CD1c-positive myeloid dendritic cell (primary cell): ENCODE results near the gene CYP3A4.
"Not testable (repeated sequence)": the region's sequence is repeated elsewhere in the genome, so short reads cannot be mapped to it uniquely, and the experiment has no call there.

Experiments
- DNase-seq: peaks from one replicate; pipeline ENCODE4 v3.0.0-alpha.2; 2016; ENCODE audit errors: extremely low spot score

Gene CYP3A4

DNA sequence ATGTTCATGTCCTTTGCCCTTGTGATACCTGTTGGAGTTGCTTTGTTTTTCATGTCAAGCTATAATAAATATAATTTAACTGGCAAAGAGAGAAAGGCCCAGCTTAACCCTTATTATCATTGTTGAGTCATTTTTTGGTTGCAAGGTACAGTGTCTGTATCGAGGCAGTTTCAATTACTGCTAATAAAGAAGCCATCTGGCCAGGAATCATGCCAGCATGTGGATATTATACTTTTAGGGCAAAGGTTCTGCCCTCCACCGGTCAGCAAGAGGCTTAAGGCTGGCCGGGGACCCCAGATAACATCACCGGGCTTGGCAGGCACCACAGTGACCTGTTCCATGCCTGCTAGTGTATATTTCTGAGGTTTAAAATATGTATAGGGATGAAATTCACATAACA, 9.0 kb upstream of the CYP3A4 start:
- no peak for DNase-seq

DNA sequence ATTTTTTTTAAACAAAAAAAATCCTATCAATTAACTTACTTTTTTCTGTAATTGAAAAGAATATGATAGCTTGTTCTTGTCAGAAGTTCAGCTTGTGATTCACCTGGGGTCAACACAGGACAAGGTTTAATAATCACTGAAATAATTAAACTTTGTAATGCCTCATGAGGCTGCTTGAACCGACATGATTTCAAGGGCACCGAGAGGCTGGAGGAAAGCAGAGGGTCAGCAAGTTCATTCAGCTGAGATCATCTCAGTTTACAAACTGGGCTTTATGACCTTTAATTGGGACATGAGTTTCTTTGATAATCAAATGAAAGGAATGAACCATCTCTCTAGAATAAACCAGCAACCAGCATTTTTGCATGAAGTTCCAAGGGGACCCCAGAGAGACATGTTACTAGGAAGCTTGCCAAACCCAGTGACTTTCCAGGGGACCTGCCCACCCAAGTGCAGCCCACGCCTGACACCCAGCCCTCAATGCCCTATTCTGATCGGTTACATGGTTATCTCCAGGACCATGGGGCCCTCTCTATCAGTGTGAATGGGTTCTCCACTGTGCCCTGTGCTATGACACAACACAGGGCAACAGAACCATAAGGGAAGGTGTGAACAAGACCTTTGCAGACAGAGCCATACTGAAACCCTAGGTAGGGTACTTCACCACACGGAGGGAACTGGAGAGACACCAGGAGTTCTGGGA, 7.8 kb upstream of the CYP3A4 start:
- DNase-seq, result no peak

DNA sequence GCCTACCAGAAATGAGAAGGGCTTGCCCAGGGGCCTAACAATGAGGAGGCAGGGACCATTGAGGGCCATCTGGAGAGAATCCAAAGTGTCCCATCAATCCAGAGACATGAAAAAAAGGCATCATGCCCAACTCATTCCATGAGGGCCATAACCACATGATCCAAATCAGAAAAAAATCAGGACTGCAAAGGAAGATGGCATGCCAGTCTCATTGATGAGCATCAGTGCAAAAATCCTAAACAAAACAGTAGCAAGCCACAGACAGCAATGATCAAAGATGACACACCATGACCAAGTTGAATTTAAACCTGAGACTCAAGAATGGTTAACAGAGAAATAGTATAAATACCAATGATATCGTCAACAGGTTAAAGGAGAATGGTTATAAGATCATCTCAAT, 7.0 kb upstream of the CYP3A4 start:
- no peak for DNase-seq

DNA sequence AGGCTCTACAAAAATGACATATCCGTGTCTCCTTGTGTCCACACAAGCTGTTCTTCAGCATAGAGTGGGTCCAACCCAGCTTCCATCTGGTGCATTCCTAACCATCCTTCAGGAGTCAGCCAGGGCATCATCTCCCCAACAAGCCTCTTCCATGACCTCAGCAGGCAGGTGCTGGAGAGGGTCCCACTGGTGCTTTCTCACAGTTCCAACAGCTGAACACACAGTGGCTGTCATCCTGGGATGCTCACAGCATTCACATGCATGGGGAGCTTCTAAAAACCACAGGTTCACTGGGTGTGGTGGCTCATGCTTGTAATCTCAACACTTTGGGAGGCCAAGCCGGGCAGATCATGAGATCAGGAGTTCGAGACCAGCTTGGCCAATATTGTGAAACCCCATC, 6.4 kb upstream of the CYP3A4 start:
- no peak for DNase-seq

DNA sequence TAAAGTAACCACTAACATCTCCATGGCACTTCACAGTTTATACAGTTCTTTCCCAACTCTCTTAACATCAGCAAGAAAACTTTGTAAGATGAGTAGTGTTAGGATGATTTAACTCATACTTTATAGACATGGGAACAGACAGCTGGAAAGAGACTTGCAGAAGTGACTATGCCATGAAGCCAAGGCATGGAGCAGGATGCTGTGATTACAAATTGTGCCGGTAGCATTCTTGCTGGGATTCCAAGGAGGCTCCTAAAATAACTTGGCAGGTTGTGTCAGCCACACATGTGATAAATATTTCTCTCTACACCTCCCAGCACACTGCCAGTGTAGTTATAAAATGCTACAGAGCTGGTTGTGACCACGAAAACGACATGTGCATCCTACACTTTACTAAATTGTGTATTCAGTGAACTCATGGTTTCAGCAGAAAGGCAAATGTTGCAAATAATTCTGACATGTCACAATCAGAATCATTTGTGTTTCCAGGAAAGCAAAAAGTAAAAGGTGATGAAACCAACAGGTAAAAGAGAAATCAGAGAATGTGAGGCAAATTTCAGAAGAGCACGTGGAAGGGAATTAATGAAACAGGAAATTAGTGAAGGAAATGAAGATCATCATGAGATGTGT, 5.6 kb upstream of the CYP3A4 start:
- DNase-seq, result no peak

DNA sequence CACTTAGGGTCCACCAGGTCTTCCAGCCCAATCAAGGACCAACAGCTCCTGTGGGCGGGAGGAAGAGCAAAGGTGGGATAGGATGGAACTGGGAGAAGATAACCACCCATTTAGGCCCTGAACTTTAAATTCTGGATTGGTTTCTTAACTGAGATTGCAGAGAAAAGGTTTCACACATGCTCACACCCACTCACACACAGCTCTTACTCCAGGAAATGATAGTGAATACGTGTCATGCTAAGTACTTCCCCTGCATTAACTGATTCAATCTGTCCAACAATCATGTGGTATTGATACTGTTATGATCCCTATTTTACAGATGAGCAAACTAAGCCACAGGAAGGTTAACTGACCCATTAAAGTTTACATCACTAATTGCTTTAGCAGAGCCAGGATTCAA, 4.6 kb upstream of the CYP3A4 start:
- peak; percentile 4 for DNase-seq

DNA sequence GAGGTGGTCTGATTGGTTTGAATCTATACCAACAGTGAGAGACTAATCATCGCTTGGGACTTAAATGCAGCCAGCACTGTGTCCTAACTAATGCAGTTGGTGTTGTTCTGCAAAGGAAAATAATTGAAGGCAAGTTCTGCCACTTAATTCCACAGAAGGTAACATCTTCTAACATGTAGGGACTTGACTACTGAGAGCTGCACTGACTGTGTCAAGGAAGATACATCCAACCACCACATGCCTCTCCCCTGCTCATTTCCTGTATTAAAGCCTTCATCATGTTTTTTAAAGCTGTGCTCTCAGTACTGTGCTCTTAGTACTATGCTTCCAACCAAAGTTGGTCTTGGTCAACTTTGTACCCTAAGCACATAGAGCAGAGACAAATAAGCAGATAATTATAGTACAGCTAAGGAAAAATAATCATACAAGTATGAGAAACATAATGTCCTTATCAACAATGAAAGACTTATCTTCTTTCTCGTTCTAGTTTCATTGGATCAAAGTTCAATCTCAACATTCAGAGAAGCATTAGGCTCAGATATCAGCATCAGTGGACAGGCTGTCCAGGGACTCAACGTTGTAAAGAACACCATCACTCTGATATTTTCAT, 2.8 kb upstream of the CYP3A4 start:
- no peak for DNase-seq

DNA sequence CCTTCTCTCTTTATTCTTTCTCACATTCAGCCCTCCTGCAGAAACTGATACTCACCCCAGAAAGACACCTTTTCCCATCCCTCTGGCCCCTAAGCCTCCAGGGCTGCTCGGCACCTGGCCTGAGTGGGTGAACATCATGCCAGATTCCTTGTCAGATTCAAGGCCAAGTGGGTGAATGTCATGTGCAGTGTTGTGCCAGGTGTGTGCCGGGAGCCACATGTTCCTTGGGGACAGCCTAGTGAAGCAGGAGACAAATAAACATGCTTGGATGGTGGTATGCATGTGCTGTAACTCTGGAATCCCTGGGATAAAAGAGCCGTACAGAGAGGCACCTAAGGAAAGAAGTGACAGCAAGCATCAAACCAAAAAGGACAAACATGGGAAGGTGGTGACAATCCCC, 1.7 kb upstream of the CYP3A4 start:
- DNase-seq, result not testable (repeated sequence)

DNA sequence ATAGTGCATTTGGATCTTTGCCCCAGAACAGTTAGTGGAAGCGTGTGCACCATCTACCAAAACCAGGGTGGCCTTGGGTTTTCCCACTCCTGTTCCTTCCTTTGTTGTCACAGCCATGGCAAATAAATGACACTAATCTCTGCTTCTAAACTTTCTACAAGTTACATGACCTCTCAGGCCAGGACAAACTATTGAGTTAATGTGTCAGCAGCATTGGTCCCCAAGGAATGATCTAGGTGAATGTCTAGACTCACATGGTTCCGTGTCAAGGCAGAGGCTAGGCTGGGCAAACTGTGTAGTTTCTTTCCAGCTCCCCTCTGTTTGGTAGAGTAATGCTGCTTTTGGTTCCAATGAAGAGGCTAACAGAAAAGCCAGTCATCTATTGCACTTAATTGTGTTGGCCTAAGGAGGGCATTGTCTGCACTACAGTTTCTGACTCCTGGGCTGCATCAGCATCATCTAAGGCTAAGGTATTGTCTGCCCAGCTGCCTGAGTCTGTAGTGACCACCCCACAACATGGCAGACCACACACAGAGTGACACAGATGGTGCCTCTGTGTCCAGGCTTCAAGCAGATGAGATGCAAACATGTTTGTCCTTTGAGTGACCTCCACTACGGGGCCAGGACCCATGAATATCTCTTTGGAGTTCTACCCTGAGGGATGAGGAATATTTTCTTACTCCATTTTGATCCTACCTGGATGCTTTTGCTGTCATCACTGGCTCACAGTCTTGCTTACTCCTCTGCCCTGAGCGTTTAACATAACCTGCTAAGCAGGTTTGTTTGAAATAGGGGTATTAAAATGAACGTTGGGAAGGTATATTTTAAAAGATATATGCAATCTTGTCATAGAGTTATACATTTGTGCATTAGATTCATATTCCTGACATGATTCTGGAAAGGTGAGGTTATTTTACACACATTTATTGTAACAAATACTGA, 1.7 kb downstream of the CYP3A4 start:
- DNase-seq, result no peak

DNA sequence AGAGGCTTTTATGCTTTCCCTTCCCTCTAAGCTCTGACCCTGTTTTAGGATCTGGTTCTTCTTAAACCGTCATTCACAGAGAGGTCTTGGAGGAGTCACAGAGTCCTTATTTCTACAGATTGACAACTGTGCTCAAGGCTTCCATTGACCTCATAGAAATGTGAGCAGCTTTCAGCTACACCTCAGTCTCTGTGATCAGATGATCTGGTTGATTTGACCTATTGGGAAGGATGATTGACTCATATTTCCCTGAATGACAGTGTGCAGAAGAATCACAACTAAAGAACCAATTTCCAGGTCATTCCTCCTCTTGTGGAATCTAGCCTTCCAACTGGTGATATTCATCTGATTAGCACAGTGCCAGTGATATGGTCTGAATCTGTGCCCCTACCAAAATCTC, 3.4 kb downstream of the CYP3A4 start:
- no peak for DNase-seq

DNA sequence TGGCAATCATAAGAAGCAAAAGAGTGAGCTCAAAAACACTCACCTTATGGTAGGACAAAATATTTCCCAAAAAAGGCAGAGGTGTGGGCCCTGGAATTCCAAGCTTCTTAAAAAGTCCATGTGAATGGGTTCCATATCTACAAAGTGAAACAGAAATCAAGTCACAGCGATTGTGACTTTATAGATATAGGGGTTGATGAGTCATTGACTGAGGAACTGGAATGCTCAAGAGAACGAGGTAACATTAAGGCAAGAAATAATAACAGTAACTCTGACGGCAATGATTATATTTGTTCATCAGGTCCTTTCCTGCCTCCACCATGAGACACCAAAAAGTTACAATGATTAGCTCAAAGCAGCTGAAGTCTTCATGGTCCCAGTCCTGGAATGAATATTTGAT, 4.0 kb downstream of the CYP3A4 start:
- DNase-seq, result no peak

DNA sequence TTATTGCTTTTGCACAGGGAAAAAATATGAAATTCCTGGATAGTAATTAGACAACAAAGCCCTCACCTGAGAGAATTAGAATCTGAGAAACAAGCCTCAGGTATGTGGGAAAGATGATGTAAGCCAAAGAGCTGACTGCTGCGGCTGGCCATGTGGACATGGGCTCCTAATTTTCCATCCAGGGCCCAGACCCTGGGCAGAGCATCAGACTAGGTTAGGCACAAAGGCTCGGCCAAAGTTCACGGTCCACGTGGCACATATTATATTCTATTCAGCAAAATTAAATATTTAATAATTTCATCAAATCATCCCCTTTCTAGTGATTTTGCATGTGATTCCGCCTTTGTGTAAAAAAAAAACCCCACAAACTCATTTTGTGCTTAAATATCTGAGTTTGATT, 5.1 kb downstream of the CYP3A4 start:
- no peak for DNase-seq

DNA sequence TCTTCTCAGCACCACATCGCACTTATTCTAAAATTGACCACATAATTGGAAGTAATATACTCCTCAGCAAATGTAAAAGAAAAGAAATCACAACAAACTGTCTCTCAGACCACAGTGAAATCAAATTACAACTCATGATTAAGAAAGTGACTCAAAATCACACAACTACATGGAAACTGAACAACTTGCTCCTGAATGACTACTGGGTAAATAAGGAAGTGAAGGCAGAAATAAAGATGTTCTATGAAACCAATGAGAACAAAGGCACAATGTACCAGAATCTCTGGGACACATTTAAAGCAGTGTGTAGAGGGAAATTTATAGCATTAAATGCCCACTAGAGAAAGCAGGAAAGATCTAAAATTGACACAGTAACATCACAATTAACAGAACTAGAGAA, 10.6 kb downstream of the CYP3A4 start:
- DNase-seq, result not testable (repeated sequence)

DNA sequence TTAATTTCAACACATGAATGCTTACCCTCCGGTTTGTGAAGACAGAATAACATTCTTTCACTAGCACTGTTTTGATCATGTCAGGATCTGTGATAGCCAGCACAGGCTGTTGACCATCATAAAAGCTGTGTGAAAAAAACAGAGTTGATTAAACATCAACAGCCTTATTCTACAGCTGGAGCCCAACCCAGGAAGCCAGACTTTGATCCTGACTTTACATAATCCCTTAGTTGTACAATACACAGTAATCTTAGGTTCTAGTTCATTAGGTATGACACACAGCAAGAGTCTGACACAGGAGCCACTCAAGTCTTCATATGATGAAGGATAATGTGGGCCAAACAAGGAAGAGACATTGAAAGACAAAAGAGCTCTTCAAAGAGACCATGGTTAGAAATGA, 11.4 kb downstream of the CYP3A4 start:
- no peak for DNase-seq

DNA sequence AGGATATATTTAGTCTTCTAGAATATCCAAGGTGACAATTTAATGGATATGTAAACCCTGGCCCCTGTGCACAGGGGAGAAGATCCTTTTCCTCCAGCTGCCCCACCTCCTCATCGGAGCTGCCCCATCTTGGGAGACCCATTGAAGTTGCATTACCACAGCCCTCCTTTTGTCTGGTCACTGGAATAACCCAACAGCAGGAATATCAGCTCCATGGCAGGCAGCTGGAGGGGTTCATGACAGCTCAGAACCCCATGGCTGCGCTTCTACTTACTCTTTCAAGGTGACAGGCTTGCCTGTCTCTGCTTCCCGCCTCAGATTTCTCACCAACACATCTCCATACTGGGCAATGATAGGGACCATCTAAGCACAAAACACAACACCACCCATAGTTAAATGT, 14.5 kb downstream of the CYP3A4 start:
- not testable (repeated sequence) for DNase-seq

DNA sequence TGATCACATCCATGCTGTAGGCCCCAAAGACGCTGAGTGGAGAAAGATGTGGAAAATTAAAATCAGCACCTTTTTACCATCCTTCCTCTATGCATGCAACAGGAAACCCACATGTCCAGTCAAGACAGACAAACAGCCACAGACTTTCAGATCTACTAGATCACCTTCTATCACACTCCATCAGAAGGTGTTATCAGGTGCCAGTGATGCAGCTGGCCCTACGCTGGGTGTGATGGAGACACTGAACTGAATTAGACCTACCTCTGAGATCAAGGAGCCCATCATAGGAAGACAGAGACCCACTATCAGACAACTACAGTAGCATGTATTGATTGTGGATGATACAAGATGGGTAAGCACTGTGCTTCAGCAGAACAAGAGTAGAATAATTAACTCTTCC, 15.5 kb downstream of the CYP3A4 start:
- no peak for DNase-seq

DNA sequence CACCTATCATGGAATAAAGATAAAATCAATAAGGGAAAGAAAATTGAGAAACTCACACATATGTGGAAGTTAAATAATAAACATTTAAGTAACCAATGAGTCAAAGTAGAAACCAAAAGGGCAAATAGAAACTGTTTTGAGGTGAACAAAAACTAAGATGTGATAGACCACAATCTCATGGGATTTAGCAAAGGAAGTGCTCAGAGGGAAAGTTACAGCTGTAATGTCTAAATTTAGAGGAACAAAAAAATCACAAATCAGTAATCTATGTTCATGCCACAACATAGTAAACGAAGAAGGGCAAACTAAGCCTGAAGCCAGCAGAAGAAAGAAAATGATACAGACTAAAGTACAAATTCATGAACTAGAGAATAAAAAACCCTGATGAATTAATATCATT, 16.3 kb downstream of the CYP3A4 start:
- no peak for DNase-seq

DNA sequence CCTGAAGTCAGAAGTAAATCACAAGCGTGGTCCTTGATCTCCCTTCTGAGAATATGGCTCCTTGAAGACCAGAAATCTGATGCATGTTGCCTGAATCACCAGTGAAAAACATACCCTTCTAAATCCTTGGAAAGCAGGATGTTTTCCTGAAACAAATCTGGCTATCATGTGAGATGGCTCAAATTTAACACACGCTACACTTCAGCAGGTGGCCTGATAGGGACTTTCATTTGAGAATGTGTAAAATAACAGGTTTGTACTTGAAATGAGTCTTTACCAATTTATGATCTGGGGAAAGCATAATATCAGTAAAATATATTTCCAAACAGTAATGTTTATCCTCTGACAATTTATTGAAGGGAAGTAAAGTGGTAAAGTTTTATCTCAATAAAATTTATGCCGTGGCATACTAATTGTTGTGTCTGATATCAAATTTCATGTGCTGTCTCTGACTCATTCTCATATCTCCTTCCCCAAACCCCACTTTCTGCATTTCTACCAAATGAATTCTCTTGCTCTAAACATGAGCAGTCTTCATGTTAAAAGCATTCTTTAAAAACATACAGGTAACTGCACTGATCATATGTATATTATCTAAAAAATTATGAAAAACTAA, 17.4 kb downstream of the CYP3A4 start:
- DNase-seq, result no peak

DNA sequence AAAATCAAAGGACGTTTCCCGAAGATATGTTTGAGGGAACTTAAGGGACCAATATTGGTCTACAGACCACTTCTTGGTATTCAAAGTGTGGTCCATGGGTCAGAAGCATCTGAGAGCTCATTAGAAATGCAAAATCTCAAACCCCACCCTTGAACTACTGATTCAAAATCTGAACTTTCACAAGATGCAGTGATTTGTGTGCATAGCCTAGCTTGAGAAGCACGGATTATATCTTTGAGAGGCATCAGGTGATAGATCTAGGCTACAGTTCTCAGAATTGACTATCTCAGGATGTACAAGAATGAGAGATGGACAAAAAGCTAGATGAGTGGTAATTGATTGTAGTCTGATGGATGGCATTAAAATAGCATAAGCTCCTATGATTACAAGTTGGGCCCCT, 19.5 kb downstream of the CYP3A4 start:
- no peak for DNase-seq

DNA sequence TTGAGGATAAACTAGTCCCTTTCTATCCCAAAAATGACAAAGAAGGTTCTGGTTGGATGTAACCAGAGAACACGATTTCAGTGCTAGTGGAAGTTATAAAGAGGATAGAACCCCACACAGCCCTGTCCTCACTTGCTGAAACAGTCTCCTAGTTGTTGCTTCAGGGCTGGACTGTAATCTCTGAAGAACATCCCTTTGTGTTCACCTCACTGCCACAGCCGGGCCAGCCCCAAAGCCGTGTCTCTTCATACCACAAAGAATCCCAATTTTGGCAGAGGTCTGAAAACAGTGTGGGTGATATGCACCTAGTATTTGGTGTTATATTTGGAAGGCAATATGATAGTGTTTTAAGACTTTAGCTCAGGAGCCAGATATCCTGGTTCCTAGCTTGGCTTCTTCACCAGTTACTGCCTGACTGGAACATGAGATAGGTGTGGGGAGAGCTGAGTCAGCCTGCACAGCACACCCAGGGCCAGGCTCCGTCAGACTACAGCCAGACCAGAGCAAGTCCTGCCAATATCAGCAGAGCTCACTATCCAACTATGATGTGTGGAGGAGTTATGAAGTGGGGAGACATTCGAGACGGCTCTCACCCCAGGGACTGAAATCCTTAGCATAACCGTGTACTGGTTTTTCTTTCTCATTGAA, 21.2 kb downstream of the CYP3A4 start:
- no peak for DNase-seq

DNA sequence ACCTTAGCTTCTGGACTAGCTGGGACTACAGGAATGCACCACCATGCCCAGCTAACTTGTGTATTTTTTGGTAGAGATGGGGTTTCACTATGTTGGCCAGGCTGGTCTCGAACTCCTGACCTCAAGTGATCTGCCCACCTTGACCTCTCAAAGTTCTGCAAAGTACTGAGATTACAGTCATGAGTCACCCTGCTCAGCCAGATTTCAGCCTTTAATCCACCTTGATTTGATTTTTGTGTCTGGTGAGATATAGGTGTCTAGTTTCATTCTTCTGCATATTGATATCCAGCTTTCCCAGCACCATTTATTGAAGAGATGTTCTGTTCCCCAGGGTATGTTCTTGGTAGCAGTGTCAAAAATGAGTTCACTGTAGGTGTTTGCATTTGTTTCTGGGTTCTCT, 28.9 kb downstream of the CYP3A4 start:
- DNase-seq, result no peak
